Measurements from ENCODE around the gene USF3. TPM values are rescaled to one million over a fixed set of nuclear protein-coding genes. Genes with fewer than 3 reads are reported as not detected.

Gene USF3
- total and polyA plus RNA-seq, 8 donors: 3.3 to 30.6 (median 7.6) TPM

GRCh38 chr3:113719758-113720157, 23.3 kb upstream of the USF3 start:
- TF ChIP-seq POLR2A (IDR thresholded peaks at IDR 0.05) (no peak), EP300 (IDR thresholded peaks at IDR 0.05) (no peak), CTCF (IDR thresholded peaks at IDR 0.05) (no peak), POLR2AphosphoS5 (IDR thresholded peaks at IDR 0.05) (no peak)
- no peak overlapping the region for H3K27ac ChIP-seq
- H3K9me3 ChIP-seq: no peaks in the 10 kb centered on the region
- H3K27me3 ChIP-seq: no peaks in the 10 kb centered on the region
- 75 to 94% (median 88%) methylated on average over 2 of the region's 2 CpGs for WGBS, 5 donors
- H3K4me1 ChIP-seq: peaks cover 0 to 18% (median 0%) of the 10 kb centered on the region in 4 donors
- no peak overlapping the region for H3K4me3 ChIP-seq
- peaks cover 21 to 58% (median 49%) of the 10 kb centered on the region in 4 donors for H3K36me3 ChIP-seq
- intact Hi-C loops (cut with DNase I; ENCODE audit: low total_unique reads): no loop called here
- DNase-seq: no peak

GRCh38 chr3:113719294-113719693, 22.9 kb upstream of the USF3 start:
- Histone ChIP-seq H3K4me3 (no peak overlapping the region), H3K27me3 (no peaks in the 10 kb centered on the region), H3K36me3 (peaks cover 21 to 58% (median 49%) of the 10 kb centered on the region in 4 donors), H3K27ac (no peak overlapping the region), H3K4me1 (peaks cover 0 to 18% (median 0%) of the 10 kb centered on the region in 4 donors), H3K9me3 (no peaks in the 10 kb centered on the region)
- 98 to 100% (median 100%) methylated on average over 1 of the region's 1 CpG for WGBS, 5 donors
- intact Hi-C loops (cut with DNase I; ENCODE audit: low total_unique reads): no loop called here
- TF ChIP-seq POLR2AphosphoS5 (IDR thresholded peaks at IDR 0.05): no peak
- TF ChIP-seq POLR2A (IDR thresholded peaks at IDR 0.05): no peak
- no peak for TF ChIP-seq CTCF (IDR thresholded peaks at IDR 0.05)
- no peak for TF ChIP-seq EP300 (IDR thresholded peaks at IDR 0.05)
- no peak for DNase-seq

- Histone ChIP-seq H3K9me3 (no peaks in the 10 kb centered on the region), H3K36me3 (peaks cover 21 to 52% (median 44%) of the 10 kb centered on the region in 4 donors), H3K27me3 (no peaks in the 10 kb centered on the region), H3K27ac (no peak overlapping the region), H3K4me1 (peaks cover 0 to 4% (median 0%) of the 10 kb centered on the region in 4 donors), H3K4me3 (no peak overlapping the region)
- intact Hi-C loops (cut with DNase I; ENCODE audit: low total_unique reads): no loop called here
- DNase-seq: no peak
- TF ChIP-seq POLR2A (IDR thresholded peaks at IDR 0.05): no peak
- TF ChIP-seq EP300 (IDR thresholded peaks at IDR 0.05): no peak
- TF ChIP-seq POLR2AphosphoS5 (IDR thresholded peaks at IDR 0.05): no peak
- TF ChIP-seq CTCF (IDR thresholded peaks at IDR 0.05): no peak
- WGBS, 5 donors: 93 to 99% (median 96%) methylated on average over 3 of the region's 3 CpGs
These were observed 21.4 kb upstream of the USF3 start for GRCh38 chr3:113717818-113718217.

GRCh38 chr3:113717308-113717707, 20.9 kb upstream of the USF3 start:
- 91 to 99% (median 96%) methylated on average over 3 of the region's 3 CpGs for WGBS, 5 donors
- Histone ChIP-seq H3K4me3 (no peak overlapping the region), H3K36me3 (peaks cover 21 to 52% (median 41%) of the 10 kb centered on the region in 4 donors), H3K4me1 (no peaks in the 10 kb centered on the region), H3K27ac (no peak overlapping the region), H3K9me3 (no peaks in the 10 kb centered on the region), H3K27me3 (no peaks in the 10 kb centered on the region)
- DNase-seq: no peak
- TF ChIP-seq POLR2AphosphoS5 (IDR thresholded peaks at IDR 0.05) (no peak), CTCF (IDR thresholded peaks at IDR 0.05) (no peak), POLR2A (IDR thresholded peaks at IDR 0.05) (no peak), EP300 (IDR thresholded peaks at IDR 0.05) (no peak)
- intact Hi-C loops (cut with DNase I; ENCODE audit: low total_unique reads): no loop called here

All from stomach (tissue), 9 donors.